Effector memory CD8-positive, alpha-beta T cell (primary cell): ENCODE measurements around the gene DYSF.

Source experiments
- ATAC-seq: fragments of 150-1000 bp; cut with Tn5 transposase; replicated peaks from 2 replicates; pipeline ENCODE4 v1.10.0; 2021; ENCODE audit warnings: mild to moderate bottlenecking, moderate library complexity
- DNase-seq, 3 experiments: peaks; one replicate each; pipeline ENCODE4 v3.0.0; 2021
- H3K27ac Mint-ChIP-seq, 2 donors: one replicate each; pipeline ENCODE4 v1.8.0; 2022; ENCODE audit warnings: mild to moderate bottlenecking in 2 of 2, mixed read lengths in 2 of 2, moderate library complexity in 2 of 2
- H3K27me3 Mint-ChIP-seq, 2 donors: one replicate each; pipeline ENCODE4 v1.8.0; 2022; ENCODE audit warnings: mixed read lengths in 2 of 2
- H3K36me3 Mint-ChIP-seq: one replicate; pipeline ENCODE4 v1.8.0; 2022; ENCODE audit warnings: mild to moderate bottlenecking, moderate library complexity, mixed read lengths; ENCODE audit not compliant: insufficient read depth
- H3K4me1 Mint-ChIP-seq, 2 donors: one replicate each; pipeline ENCODE4 v1.8.0; 2022; ENCODE audit warnings: low read depth in 2 of 2, mixed read lengths in 2 of 2
- H3K4me3 Mint-ChIP-seq, 2 donors: one replicate each; pipeline ENCODE4 v1.8.0; 2022; ENCODE audit warnings: mild to moderate bottlenecking in 2 of 2, mixed read lengths in 2 of 2, moderate library complexity in 2 of 2
- H3K9me3 Mint-ChIP-seq, 2 donors: one replicate each; pipeline ENCODE4 v1.8.0; 2022; ENCODE audit warnings: mixed read lengths in 2 of 2

DYSF gene

DNA sequence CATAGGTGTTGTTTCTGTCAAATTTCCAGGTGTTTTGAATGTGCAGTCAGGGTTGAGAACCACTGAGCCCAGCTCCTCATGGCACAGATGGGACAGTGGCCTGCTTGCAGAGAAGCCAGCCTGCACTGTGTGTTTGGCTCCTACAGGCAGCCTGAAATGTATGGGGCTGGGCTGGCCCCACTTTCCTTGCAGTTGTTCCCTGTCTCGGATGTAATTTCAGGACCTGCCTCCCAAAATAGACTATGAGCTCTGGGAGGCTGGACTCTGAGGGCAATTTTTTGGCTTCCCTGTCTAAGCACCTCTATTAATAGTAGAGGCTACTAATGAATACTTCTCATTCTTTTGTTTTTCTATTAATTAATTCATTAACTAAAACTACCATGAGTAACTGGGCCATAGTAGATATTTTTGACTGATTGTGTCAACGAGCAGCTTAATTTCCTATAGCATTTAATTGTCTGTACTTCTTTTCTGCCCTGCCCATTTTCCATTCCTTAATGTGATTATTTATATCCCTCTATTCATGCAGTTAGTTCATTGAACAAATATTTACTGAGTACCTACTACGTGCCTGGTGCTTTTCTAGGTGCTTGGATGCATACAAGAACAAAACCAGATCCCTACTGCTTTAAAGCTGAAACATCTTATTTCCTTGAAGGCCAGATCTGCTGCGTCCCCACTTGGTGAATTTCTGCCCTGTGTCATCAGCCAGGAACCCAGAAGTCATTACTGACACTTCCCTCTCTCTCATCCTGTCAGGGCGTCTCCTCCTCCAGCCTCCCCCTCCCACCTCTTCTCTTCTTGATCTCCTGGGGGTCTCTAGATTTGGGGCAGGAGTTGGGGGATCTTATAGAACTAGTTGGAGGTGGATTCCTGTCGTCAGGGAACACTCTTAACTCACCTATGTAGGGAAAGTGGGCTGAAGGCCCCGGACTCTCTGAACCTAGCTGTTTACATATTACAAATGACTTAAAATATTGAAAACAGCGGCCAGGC, 16.3 kb downstream of the DYSF start:
- no peak for ATAC-seq
- H3K27me3 Mint-ChIP-seq, result peaks cover 23 to 58% of the 10 kb centered on the region in 2 donors
- H3K4me1 Mint-ChIP-seq, result peaks cover 8 to 9% of the 10 kb centered on the region in 2 donors

DNA sequence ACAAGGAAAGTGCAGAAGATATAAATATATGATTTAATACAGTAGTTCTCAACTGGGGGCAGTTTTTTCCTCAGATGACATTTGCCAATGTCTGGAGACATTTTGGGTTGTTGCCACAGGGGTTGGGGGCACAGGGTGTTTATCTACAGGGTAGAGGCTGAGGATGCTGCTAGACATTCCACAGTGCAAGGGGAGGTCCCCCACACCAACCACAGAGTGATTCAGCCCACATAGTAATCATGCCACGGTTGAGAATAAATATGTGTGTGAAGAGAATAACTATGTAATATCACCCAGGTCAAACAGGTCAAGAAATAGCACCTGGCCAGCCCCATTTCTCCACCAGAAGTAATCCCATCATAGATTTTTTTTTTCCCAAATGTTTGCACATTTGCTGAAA, 17.9 kb downstream of the DYSF start:
- no peak overlapping the region for H3K27ac Mint-ChIP-seq
- H3K4me3 Mint-ChIP-seq, result no peak overlapping the region
- peaks cover 23 to 68% of the 10 kb centered on the region in 2 donors for H3K27me3 Mint-ChIP-seq
- H3K36me3 Mint-ChIP-seq, result peaks cover 2% of the 10 kb centered on the region
- DNase-seq (no peak), ATAC-seq (no peak)
- no peaks in the 10 kb centered on the region for H3K9me3 Mint-ChIP-seq
- H3K4me1 Mint-ChIP-seq, result peaks cover 8 to 9% of the 10 kb centered on the region in 2 donors

More for the DNA sequence above, 16.3 kb downstream of the DYSF start:
- DNase-seq, result no peak
- Mint-ChIP-seq H3K36me3 (no peaks in the 10 kb centered on the region), H3K9me3 (no peaks in the 10 kb centered on the region), H3K4me3 (no peak overlapping the region), H3K27ac (no peak overlapping the region)

DNA sequence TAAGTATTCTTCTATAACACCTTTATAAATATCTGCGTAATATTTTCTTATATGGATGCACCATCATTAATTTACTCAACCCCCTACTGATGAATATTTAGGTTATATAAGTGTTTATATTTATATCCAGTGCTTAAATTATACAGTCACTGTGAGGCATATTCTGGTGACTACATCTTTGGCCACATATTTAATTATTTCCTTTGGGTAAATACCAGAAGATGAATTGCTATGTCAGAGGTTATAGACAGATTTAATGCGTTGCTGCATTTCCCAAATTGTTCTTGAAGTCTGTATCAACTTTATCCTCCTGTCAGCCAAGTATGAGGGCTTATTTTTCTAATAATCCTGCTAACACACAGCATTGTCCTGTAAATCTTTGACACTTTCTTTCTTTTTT, 18.7 kb downstream of the DYSF start:
- peaks cover 4 to 5% of the 10 kb centered on the region in 2 donors for H3K4me1 Mint-ChIP-seq
- H3K9me3 Mint-ChIP-seq, result no peaks in the 10 kb centered on the region
- H3K36me3 Mint-ChIP-seq, result peaks cover 2% of the 10 kb centered on the region
- no peak overlapping the region for H3K27ac Mint-ChIP-seq
- ATAC-seq (no peak), DNase-seq (no peak)
- H3K4me3 Mint-ChIP-seq, result no peak overlapping the region
- peaks cover 24 to 64% of the 10 kb centered on the region in 2 donors for H3K27me3 Mint-ChIP-seq

DNA sequence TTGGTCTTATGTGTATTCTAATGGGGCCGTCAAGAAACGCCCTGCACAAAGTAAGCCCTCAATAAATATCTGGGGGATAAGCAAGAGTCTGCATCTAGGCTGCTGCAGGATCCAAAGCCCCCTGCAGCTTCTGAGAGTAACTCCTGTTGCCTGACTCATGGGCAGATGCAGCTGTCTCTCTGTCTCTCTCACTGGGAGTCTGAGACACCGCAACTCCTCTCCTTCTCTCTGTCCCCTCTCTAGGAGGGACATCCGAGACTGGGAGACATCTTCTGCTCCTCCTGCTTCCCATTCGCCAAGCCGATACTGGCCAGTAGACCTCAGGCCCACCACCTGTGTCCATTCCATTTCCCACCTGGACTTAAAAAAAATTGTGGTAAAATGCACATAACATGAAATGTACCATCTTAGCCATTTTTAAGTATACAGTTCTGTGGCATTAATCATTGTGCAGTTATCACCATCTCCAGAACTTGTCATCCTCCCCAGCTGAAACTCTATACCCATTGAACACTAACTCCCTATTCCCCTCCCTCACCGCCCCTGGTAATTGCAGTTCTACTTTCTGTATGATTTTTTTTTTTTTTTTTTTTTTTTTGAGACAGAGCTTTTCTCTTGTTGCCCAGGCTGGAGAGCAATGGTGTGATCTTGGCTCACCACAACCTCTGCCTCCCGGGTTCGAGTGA, 20.1 kb downstream of the DYSF start:
- H3K4me3 Mint-ChIP-seq, result no peak overlapping the region
- H3K4me1 Mint-ChIP-seq, result no peaks in the 10 kb centered on the region
- H3K9me3 Mint-ChIP-seq, result no peaks in the 10 kb centered on the region
- ATAC-seq (no peak), DNase-seq (no peak)
- no peak overlapping the region for H3K27ac Mint-ChIP-seq
- peaks cover 2% of the 10 kb centered on the region for H3K36me3 Mint-ChIP-seq
- peaks cover 18 to 51% of the 10 kb centered on the region in 2 donors for H3K27me3 Mint-ChIP-seq

DNA sequence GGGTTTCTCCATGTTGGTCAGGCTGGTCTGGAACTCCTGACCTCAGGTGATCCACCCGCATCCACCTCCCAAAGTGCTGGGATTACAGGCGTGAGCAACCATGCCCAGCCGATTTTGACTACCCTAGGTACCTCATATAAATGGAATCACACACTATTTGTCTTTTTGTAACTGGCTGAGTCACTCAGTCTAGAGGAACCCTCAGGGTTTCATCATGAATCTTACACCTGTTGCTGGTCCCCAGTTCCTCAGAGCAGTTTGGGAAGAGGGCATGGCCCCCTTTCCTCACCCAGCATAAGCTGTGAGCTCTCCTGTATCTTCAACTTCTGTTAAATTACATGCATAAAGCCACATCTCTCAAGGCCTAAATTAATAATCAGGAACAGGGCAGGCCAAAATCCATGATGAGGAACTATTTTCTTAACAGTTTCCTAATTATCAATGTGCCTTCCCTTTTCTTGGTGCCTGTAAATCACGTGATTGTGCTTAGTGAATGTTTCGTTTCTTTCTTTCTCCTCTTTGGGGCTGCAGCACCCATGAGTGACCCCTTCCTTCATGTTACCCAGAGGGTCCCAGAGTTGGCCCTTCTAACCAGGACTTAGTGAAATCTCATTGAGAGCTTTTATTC, 20.9 kb downstream of the DYSF start:
- Mint-ChIP-seq H3K9me3 (no peaks in the 10 kb centered on the region), H3K27me3 (peaks cover 17 to 51% of the 10 kb centered on the region in 2 donors), H3K27ac (no peak overlapping the region), H3K36me3 (peaks cover 2% of the 10 kb centered on the region), H3K4me1 (no peaks in the 10 kb centered on the region), H3K4me3 (no peak overlapping the region)
- no peak for ATAC-seq
- DNase-seq, result no peak

DNA sequence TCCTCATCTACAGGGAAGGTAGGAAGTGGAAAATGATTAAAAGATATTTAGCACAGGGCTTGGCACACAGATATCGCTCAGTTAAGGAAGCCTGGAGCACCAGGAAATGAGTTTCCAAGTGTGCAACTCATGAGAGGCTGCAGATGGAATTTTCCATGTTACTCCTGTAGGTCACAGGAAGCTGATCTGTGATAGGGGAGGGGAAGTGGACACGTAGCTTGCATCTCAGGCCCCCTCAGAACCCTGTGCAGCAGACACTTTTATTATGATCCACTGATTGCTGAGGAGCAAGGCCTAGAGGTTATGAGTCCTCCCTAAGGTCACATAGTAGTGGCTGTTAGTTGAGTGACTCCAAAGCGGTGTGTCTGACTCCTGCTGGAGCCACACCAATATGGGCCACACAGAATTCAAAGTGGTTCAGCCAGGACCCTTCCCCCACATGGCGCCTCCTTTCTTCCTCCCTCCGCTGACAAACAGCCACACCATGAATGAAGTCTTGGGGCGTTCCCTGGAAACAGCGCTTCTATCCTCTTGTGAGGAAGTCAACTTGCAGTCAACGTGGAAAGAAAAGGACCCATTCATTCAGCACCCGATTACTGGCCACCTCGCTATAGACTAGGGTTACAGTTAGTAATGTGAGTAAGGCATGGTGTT, 21.5 kb downstream of the DYSF start:
- Mint-ChIP-seq H3K9me3 (no peaks in the 10 kb centered on the region), H3K36me3 (peaks cover 2% of the 10 kb centered on the region), H3K4me1 (no peaks in the 10 kb centered on the region), H3K27ac (no peak overlapping the region), H3K4me3 (no peak overlapping the region), H3K27me3 (peaks cover 20 to 51% of the 10 kb centered on the region in 2 donors)
- DNase-seq, result no peak
- no peak for ATAC-seq

DNA sequence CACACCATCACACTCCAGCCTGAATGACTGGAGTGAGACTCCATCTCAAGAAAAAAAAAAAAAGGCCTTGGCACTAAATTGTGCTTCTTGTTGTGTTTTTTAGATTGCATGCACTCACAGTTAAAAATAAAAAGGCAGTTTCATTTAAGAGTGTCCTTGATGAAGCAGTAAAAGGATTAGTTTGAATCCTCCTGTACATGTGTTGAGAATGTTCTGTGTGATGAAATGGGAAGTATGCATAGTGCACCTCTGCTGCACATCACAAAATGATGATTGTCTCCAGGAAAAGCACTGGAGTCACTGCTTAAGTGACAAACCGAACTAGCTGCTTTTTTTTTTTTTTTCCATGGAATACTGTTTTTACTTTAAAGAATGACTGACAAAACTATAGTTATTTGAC, 23.1 kb downstream of the DYSF start:
- ATAC-seq (no peak), DNase-seq (no peak)
- H3K27me3 Mint-ChIP-seq, result peaks cover 16 to 67% of the 10 kb centered on the region in 2 donors
- H3K36me3 Mint-ChIP-seq, result peaks cover 2% of the 10 kb centered on the region
- H3K4me1 Mint-ChIP-seq, result no peaks in the 10 kb centered on the region
- H3K9me3 Mint-ChIP-seq, result no peaks in the 10 kb centered on the region
- no peak overlapping the region for H3K27ac Mint-ChIP-seq
- no peak overlapping the region for H3K4me3 Mint-ChIP-seq

DNA sequence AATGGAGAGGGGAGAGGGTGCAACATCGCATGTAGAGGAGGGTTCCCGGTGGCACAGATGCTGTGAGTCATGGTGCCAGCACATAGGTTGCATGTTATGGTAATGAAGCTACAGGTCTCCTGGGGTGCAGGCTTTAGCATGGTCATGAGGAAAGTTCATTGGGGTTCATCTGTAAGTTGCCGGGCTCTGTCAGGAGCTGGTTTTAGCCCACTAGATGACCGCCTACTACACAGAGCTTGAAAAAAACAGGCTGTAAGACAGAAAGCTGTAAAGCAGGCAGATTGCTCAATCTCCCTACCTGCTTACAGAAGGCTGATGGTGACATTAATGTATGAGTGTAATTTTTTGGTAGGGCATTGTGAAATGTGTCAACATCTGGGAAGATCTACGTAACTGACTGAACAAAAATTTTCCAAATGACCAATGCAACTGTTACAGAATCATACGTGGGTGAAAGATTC, 23.9 kb downstream of the DYSF start:
- no peaks in the 10 kb centered on the region for H3K4me1 Mint-ChIP-seq

DNA sequence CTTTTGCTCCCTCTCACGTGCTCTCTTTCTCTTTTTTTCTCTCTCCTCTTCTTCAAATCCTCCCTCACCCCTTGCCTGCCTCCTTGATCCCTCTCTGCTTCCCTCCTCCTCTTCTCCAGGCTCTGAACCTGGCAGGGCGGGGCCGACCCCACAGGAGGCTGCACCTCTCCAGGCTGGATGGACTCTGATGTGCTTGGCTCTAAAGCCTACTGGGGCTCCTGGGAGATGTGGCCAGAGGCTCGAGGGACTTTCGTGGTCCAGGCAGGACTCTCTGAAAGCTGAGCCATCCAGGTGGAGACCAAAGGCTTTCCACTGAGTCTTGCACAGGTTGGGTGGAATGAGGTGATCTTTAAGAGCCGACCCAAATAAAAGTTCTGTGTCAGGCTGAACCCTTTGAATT, 25.4 kb downstream of the DYSF start:
- H3K36me3 Mint-ChIP-seq, result peaks cover 2% of the 10 kb centered on the region
- no peak overlapping the region for H3K4me3 Mint-ChIP-seq
- no peak for DNase-seq

More for the DNA sequence above, 23.9 kb downstream of the DYSF start:
- Mint-ChIP-seq H3K4me3 (no peak overlapping the region), H3K27ac (no peak overlapping the region), H3K27me3 (peaks cover 22 to 74% of the 10 kb centered on the region in 2 donors), H3K36me3 (peaks cover 2% of the 10 kb centered on the region), H3K9me3 (no peaks in the 10 kb centered on the region)
- ATAC-seq (no peak), DNase-seq (no peak)

DNA sequence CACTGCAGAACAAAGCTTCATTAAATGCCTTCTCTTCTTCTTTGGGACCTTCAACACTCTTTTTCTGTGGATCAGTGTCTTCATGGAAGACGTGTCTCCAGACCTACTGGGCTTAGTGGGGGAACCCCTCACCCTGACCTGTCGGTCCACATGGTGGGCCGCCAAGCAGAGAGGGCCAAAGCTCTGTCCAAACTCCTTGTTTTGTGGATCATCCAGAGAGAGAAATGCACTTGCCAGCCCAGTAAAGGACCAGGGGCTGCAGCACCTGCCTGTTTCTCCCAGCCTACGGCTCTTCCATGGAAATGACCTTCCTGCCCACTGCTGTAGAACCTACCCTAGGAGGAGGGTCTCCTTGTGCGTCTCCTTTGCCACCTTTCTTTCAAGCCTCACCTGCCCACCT, 25.9 kb downstream of the DYSF start:
- DNase-seq, result no peak
- ATAC-seq, result no peak
- Mint-ChIP-seq H3K9me3 (no peaks in the 10 kb centered on the region), H3K4me3 (no peak overlapping the region), H3K36me3 (peaks cover 2% of the 10 kb centered on the region), H3K4me1 (no peaks in the 10 kb centered on the region), H3K27ac (peak overlapping the region; percentile 7 to 20), H3K27me3 (peaks cover 26 to 69% of the 10 kb centered on the region in 2 donors)

More for the DNA sequence above, 25.4 kb downstream of the DYSF start:
- ATAC-seq, result no peak
- Mint-ChIP-seq H3K4me1 (no peaks in the 10 kb centered on the region), H3K9me3 (no peaks in the 10 kb centered on the region), H3K27ac (no peak overlapping the region), H3K27me3 (peaks cover 26 to 74% of the 10 kb centered on the region in 2 donors)

DNA sequence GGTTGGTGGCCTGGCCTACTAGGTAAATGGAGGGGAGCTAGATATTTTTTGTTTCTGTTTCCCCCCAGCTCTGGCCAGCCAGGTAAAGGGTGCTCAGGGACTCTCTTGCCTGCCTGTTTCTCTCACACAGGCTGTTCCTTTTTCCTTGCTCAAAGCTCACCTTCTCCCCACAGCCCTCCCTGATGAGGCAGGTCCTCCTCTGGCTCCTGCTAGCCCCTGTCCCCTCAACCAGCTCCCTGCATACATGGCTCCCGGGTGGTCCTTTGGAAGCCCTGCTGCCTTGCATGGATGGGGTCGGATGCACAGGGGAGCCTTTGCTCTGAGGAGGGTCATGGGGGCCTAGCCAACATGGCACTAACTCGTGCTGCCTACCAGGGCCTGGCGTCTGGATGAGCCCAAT, 27.8 kb downstream of the DYSF start:
- H3K4me1 Mint-ChIP-seq, result no peaks in the 10 kb centered on the region
- no peak for ATAC-seq
- peak overlapping the region in 1 of 2 donors; percentile 10 for H3K27ac Mint-ChIP-seq
- no peaks in the 10 kb centered on the region for H3K9me3 Mint-ChIP-seq
- DNase-seq, result no peak
- no peak overlapping the region for H3K4me3 Mint-ChIP-seq
- peaks cover 2% of the 10 kb centered on the region for H3K36me3 Mint-ChIP-seq
- H3K27me3 Mint-ChIP-seq, result peaks cover 28 to 59% of the 10 kb centered on the region in 2 donors

DNA sequence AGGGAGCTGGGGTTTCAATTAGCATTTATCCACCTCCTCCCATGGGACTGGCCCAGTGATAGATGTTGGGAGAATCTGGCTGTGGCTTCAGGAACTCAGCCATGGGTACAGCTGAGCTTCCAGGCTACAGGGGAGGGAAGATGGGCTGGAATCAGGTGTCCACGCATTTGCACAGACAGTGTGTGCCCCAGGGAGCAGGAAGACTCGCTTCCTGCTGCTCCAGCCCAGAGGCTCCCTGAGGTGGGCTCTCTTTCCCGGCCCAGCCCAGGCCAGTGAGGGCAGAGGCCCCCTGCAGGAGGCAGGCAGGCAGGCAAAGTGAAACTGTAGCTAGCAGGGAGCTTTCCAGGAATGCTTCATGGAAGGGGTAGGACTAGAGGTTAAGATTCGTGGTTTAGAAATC, 28.7 kb downstream of the DYSF start:
- no peak overlapping the region for H3K27ac Mint-ChIP-seq
- H3K9me3 Mint-ChIP-seq, result no peaks in the 10 kb centered on the region
- ATAC-seq (no peak), DNase-seq (no peak)
- H3K4me3 Mint-ChIP-seq, result no peak overlapping the region
- peaks cover 31 to 68% of the 10 kb centered on the region in 2 donors for H3K27me3 Mint-ChIP-seq
- no peaks in the 10 kb centered on the region for H3K4me1 Mint-ChIP-seq
- no peaks in the 10 kb centered on the region for H3K36me3 Mint-ChIP-seq

DNA sequence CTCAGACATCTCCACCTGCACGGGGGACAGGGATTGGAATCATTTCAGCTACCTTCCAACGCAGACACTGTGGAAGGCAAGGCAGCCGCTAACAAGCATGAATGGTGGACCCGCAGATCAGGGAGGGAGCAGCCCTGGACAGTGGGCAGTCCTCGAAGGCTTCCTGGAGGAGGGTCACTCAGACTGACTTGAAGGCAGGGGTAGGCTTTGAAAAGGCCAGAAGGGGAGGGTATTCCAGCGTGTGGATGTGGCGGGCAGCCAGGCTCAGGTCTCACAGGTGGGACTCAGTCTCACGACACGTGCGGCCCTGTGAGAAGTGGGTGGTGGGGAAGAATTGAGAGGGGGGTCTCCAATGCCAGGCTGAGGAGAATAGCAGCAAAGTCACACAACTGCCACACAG, 29.9 kb downstream of the DYSF start:
- Mint-ChIP-seq H3K4me3 (no peak overlapping the region), H3K36me3 (no peaks in the 10 kb centered on the region), H3K9me3 (no peaks in the 10 kb centered on the region), H3K27me3 (peaks cover 33 to 75% of the 10 kb centered on the region in 2 donors), H3K27ac (no peak overlapping the region), H3K4me1 (no peaks in the 10 kb centered on the region)
- DNase-seq (no peak), ATAC-seq (no peak)
